DMS 273 (cell line): ENCODE results near the gene ELL2.
"Not testable (repeated sequence)": the region's sequence is repeated elsewhere in the genome, so short reads cannot be mapped to it uniquely, and the experiment has no call there.

ENCODE experiments used
- DNase-seq: peaks from one replicate; lab custom pipeline; 2025; ENCODE audit not compliant: unreplicated experiment; lab: John Stamatoyannopoulos, UW

Gene ELL2

GRCh38 chr5:95883185-95884016, 78.2 kb downstream of the ELL2 start:
- DNase-seq, result no peak

GRCh38 chr5:95881833-95882232, 79.8 kb downstream of the ELL2 start:
- DNase-seq, result no peak

- DNase-seq, result no peak
These were observed 81.3 kb downstream of the ELL2 start for GRCh38 chr5:95880081-95880926.

GRCh38 chr5:95879661-95880060, 82.0 kb downstream of the ELL2 start:
- DNase-seq, result no peak

DNA sequence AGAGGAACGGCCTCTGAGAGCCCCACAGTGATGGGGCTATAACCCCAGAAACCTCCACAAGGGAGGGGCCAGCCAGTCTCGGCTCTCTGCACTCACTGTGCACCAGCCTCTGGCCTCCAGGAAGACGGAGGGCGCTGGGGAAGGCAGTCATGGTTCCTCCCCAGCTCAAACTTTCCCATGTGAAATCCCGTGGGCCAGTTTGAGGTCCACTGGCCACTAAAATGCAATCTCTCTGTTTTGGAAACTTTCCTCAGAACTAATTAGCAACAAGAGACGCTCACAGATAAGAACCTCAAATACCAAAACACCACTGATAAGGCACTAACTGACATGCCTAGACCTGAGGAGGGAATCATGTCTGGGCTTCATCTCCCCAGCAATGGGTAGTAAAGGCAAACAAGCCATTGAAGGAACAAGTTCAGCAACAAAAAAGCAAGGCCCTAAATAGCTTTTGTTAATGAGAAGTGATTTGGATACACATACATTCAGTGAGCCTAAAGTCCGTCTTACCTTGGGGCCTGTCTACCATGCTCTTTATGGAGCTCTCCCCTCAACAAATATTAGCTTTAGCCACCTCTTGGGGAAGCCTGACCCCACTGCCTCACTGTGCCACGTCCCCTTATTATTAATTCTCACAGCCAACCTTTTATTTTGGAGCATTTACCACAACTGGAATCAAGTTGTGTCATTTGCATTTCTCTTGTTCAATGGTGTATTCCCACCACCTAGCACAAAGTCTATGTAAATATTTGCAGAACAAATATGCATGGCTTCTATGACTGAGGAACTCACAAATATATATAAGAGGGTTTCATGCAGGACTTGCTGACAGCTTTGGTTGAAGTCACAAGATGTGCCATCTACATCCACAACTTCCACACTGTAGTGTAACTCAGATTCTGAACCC, 83.0 kb downstream of the ELL2 start:
- peak; percentile 61 for DNase-seq

DNA sequence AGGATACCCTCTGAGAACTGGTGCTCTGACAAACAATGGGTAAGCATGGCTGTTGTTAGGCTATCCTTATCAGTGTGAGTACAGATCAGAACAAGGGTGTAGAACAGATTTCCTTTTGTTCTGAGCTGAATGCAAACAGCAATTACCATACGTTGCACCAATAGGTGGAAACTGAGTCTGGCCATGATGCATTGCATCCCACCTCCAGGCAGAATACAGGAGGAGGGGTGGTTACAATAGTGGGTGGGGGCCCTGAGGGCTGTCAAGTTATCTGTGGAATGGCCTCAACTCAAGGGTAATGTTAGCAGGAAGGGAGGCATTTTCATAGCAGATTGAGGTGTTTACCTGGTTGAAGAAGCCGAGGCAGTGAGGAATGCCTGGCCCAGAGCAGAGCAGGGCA, 84.9 kb downstream of the ELL2 start:
- DNase-seq, result no peak

GRCh38 chr5:95874246-95874645, 87.4 kb downstream of the ELL2 start:
- DNase-seq, result no peak

DNA sequence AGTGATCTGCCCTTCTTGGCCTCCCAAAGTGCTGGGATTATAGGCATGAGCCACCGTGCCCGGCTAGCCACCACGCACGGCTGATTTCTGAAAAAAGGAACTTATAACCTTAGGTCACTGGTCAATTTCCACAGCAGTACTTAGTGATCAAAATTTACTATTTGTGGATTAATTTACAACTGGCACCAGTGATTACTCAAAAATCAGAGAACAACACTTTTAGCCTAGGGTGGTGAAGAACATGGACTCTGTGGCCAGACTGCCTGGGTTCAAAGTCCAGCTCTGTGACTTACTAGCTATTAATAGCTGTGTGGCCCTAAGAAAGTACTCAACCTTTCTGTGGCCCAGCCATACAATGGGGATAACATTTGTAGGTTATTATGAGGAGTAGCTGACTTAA, 88.3 kb downstream of the ELL2 start:
- no peak for DNase-seq

GRCh38 chr5:95872346-95873268, 89.0 kb downstream of the ELL2 start:
- no peak for DNase-seq

GRCh38 chr5:95871146-95871806, 90.4 kb downstream of the ELL2 start:
- no peak for DNase-seq

- no peak for DNase-seq
These were observed 91.5 kb downstream of the ELL2 start for GRCh38 chr5:95870105-95870672.

DNA sequence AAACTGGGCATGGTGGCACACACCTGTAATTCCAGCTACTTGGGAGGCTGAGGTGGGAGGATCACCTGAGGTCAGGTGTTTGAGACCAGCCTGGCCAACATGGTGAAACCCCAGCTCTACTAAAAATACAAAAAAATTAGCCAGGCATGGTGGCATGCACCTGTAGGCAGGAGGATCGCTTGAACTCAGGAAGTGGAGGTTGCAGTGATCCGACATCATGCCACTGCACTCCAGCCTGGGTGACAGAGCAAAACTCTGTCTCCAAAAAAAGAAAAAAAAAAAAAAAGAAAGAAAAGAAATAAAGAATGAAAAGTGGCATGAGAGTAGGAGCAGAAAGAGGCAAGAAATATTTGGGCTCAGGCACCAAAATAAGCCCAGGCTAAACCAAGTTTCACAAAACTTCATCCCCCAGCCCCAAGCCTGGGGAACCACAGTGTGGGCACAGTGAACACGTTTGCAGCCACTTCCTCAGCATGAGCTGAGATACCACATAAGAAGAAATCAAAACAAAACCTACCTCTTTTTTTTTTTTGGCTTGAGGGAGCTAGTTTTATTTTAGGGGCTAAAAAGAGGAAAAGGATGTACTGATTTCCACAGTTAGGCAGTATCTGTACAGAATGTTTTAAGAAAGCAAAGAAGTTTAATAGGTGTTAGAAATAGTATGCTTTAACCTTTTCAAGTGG, 92.3 kb downstream of the ELL2 start:
- not testable (repeated sequence) for DNase-seq

DNA sequence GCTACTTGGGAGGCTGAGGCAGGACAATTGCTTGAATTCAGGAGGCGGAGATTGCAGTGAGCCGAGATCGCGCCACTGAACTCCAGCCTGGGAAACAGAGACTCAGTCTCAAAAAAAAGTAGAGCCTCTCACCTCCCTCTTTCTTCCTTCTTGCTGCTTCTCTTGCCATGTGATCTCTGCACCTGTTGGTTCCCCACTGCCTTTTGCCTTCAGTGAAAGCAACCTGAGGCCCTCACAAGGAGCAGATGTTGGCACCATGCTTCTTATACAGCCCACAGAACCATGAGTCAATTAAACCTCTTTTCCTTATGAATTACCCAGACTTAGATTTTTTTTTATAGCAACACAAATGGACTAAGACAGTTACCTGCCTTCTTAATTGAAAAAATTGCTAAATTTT, 93.5 kb downstream of the ELL2 start:
- DNase-seq, result no peak

- DNase-seq, result no peak
These were observed 95.1 kb downstream of the ELL2 start for GRCh38 chr5:95866435-95867040.

GRCh38 chr5:95864944-95865504, 96.6 kb downstream of the ELL2 start:
- no peak for DNase-seq

- no peak for DNase-seq
These were observed 97.2 kb downstream of the ELL2 start for GRCh38 chr5:95864456-95864855.

- DNase-seq, result no peak
These were observed 98.3 kb downstream of the ELL2 start for GRCh38 chr5:95863383-95863757.
